ENCODE data around the gene ITPR1.
A peak's percentile ranks its signal among the peaks of the same experiment; 100 is the strongest.

The ITPR1 gene

DNA sequence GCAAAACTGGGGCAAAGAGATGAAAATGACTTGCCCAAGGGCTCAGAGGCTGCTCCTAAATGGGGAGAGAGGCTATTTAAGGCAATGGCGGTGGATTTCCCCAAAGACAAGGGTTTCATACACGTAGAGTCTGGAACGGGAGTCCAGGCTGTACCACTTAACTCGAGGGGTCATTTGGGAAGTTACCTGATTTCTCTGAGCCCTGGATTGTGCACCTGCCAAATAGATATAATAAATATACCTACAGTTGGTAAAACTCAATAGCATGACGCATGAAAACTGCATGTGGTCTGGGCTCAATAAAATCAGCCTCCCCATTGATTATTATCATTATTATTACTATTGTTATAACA, 1.3 kb upstream of the ITPR1 start:
- no peak for DNase-seq (ENCODE audit: low spot score)

DNA sequence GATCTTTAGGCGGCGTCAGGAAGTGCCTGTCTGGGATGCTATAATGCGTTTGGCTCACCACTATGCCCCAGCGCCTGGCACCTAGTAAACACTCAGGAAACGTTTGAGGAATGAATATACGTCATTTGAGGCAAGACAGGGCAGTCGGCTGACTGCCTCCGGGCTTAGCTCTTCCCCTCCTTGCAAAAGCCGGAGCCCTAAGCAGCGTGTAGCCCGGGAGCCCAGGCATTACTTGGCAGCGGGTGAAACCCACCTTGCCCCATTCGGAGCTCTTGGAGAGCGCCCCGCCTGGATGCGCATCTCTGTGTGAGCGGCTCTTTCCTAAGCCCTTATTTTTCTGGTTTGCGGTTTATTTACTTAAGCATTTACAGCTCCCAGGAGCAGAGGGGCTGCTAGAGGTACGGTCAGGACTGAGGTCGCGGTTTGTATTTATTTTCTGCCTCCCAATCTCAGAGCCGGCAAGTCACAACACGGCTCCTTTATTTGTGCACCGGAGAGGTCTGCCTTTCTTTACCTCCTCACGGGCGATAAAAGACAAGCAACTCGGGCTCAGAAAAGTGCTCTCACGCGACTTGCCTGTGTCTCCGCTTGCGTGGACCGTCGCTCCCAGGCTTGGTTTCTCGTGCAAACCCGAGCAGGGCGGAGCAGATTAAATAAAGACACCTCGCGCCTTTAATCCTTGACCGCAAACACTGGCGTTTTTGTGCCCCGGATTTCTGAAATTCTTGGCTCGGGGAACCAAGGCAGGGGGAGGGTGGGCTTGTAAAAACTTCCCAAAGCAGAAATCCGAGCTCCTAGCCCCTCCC, 737 bp upstream of the ITPR1 start:
- peak; percentile 32 for DNase-seq (ENCODE audit: low spot score)

DNA sequence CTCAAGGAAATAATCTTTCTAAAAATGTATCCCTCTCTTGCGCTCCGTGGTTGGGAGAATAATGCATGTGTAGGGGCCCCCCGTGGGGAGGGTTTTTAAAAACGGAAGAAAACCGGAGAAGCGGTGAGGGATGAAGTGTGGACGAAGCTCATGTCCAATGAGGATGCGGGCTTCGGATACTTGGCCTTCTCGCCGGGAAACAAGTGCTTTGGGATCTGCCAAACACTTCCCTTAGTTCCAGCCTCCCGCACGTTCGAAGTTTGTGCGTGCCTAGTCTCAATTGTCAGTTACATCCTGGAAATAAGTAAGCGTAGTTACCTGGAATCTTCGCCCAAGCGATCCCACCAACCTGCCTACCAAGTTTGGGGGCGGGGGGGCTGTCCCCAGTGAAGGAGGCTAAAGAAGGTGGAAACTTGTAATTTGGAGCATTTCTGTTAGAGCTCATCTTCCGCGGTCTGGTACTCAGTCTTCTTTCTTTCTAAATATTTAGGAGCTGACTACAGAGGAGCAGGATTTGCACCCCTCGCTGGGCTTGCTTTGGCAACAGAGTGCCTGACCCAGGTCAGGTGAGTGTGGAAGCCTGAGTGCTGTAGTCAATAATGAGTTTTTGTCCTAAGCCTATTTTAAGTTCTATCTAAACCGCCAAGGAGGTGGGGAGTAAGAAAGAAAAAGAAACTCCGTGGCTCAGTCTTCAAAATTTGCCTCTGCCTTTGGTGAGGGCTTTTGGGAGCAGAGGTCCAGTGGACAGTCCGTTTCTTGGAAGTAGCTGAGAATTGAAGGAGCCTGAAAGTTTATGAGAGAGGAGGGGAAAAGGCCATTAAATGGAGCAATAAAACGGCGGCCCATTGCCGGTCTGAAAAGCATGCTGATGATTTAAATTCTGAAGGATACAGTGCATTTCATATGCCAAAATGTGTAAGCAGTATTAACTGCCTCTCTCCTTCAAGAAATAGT, 1.1 kb downstream of the ITPR1 start:
- no peak for DNase-seq (ENCODE audit: low spot score)

DNA sequence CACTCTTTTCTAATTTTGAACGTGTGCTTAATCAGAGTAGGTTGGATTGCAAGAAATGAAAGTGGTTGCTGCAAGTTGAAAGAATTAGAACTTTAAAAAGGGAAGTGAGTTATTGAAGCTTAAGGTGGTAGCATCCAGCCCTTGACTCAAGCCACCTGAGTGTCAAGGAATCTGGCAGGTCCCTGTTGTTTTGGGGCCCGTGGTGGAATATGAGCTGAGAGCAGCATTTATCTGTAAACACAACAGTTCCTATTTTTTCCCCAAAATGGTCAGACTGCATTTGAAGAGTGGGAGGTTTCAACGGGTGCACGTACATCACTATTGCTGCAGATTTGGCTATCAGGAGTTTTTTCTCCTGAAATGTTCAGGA, 1.7 kb downstream of the ITPR1 start:
- peak; percentile 43 for DNase-seq (ENCODE audit: low spot score)

DNA sequence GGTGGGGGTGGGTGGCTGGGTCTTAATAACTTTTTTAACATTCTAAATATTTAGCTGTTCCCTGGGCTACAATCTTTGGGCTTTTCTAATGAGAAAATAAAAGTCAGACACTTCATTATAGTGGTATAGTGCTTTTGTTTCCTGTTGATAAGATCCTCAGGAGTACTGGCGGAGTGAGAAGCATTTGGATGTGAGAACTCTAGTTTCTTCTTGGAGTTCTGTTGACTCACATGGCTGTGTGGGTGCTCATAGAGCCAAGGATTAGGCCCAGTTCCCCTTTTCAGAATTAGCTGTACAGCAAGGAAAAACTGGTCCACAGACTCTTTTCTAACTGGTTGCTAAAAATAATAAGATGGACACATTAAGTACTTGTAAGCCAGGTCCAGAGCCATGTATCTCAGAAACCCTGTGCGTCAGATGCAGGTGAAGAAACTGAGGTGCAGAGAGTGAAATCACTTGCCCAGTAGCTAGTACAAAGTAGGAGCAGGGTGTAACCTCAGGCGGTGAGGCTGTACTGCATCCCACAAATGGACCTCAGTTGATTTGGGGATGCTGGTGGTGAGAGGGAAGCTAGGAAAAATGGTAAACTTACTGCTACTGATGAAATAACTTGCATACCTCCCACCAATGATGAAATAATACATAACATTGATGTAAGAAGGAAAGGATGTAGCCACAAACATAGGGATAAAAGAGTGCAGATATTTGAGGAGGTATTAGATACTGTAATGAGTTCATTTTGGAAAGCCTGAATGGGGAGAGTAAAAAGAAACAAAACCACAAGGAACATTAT, 2.3 kb downstream of the ITPR1 start:
- no peak for DNase-seq (ENCODE audit: low spot score)

DNA sequence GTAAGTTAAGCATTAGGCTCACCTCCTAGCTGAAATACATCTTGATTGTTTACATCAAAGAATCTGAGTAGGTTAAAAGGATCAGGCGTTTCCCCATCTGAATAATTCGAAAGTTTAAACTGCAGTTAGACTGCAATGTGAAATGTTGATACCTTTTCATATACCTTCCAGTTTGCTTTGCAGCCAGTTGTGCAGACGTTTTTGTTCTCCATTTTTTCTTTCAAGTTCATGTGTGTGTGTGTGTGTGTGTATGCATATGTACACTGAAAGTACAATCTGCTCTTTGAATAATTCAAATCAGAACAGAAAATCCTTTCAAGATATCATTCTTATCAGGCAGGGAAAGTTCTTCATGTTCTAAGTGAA, 2.9 kb downstream of the ITPR1 start:
- DNase-seq (ENCODE audit: low spot score), result no peak

DNA sequence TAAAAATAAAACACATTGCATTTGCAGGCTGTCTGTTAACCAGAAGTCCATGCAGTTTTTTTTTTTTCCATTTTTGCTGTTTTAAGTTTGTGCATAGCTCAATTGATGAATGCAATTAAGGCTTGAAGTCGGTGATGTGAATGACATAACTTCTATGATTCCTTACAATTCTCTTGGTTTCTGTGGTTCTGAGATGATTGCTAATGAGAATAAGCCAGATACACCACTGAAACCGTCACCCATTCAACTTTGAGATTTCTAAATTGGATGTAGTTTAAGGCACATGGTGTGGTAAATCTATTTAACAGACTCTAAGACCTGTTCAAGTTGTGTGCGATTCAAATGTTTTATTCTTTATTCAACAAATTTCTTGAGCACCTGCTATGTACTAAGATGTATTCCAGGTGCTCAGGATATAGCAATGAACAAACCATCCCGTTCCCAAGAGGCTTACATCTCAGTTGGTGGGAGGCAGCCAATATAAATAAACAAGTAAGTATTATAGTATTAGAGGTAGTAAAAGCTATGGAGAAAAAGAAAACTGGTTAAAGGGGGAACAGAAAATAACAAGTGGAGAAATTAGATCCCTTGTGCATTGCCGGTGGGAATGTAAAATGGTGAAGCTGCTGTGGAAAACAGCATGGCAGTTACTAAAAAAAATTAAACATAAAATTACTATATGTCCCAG, 4.0 kb downstream of the ITPR1 start:
- DNase-seq (ENCODE audit: low spot score), result no peak

DNA sequence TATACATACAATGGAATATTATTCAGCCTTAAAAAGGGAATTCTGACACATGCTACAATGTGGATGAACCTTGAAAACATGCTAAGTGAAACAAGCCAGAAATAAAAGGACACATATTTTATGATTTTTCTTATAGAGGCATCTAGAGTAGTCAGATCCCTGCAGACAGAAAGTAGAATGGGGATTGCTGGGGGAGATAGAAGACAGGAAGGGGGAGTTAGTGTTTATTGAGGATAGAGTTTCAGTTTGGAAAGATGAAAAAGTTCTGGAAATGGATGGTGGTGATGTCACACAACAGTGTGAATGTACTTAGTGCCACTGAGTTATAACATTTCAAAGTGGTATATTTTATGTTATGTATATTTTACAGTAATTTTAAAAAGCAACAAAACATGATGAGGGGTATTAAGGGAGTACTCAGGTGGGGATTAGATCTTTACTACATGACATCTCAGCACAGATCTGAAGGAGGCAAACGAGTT, 4.7 kb downstream of the ITPR1 start:
- no peak for DNase-seq (ENCODE audit: low spot score)

DNA sequence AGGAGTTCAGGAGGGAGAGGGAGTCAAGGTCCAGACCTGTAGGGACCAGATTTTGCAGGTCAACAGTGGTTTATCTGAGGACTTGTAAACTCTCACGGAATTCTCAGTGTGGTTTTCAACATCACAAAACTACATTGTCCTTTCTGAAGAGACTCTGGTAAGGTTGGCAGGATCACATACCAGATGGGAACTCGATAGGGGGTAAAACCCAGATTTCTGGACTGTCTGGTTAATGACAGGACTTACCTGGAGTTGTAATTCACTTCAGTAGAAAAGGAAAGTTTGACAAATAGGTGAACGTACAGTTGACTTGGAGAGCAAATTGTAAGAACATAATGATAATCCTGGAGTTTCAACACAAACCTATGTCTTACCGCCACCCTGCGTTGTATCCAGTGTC, 5.3 kb downstream of the ITPR1 start:
- no peak for DNase-seq (ENCODE audit: low spot score)

DNA sequence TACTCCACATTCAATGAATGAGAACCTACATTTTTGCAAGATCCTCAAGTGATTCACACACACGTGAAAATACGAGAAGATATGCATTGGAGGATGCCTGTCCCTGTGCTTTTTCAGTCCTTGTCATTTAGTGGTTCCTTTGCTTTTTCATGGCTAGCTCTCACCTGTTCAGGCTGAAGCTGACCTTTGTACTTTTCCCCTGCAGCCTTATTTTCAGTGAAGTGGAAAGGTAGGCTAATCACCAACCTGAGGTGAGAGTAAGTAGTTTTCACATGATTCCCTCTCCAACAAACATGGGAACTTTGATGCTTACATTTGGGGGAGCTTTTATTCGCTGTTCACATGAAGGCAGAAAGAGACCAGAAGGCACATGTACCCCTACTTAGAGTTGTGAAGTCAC, 8.3 kb downstream of the ITPR1 start:
- DNase-seq (ENCODE audit: low spot score), result no peak

DNA sequence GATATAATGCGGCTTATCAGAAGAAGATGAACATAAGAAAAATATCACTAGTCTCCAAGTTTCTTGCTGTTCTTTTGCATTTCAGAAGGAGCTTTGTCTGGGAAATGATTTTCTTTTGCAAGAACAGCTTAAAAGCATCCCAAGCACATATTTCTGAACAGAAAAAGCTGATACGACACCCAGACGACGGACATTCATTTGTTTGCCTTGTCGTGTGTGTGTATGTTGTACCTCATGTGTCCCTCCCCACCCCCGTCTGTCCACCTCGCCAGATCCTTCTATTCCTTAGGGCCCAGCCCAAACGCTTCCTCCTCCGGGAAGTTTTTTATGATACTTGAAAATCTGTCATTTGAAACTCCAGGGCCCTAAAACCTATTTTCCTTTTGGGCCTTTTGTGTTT, 8.8 kb downstream of the ITPR1 start:
- no peak for DNase-seq (ENCODE audit: low spot score)

DNA sequence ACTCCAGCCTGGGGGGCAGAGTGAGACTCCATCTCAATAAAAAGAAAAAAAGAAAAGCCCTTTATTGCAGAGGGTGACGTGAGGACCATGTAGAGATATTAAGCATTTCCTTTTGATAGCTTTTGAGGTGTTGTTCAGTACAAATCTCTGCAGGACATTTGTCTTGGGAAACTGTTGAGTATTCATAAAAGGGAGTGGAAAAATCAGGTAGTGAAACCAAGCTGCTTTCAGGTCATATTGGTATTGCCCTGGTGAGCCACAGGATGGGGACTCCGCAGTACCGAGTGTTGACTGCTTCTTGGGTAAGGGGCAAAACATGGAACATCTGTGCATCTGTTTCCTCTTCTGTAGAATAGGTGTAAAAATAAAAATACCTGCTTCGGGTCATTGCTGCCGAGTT, 9.9 kb downstream of the ITPR1 start:
- peak; percentile 72 for DNase-seq (ENCODE audit: low spot score)

DNA sequence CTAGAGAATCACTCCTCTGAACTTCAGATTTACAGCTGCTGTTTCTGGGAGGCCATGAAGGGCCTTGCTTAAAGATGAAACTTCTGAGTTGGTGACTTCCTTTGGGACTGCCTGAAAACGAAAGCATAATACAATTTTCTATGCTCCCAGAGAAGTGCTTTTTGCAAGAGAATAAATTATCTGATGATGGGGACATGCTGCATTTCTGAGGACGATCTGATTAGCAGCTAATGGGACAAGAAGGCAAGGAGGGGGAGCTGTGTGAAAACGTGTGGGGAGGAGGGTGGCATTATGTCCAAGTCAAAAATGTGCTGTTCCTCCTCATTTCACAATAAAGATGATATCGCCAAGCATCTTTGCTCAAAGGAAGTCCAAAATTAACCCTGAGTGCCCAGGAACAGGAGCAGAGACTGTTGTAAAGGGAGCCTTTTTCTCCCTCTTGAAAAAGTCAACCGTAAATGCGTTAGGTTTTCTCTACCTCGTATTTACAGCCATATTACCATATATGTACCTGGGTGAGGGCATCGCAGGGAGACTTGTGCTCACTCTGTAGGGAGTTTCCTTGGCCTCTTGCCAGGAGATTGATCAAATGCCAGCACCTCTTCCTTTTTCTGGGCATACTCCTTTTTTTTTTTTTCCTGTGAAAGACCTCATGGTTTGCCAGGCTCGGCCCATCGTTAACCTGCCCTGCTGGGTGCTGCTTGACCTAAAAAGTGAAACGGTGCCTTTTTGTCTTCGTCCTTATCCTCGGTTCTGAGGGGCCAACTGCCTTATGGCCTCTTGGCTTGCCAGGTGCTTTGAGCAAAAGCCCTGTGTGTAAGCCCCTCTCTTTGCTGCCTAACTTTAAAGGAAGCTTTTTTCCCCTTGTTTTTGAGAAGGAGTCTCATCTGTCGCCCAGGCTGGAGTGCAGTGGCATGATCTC, 11.5 kb downstream of the ITPR1 start:
- DNase-seq (ENCODE audit: low spot score), result no peak

DNA sequence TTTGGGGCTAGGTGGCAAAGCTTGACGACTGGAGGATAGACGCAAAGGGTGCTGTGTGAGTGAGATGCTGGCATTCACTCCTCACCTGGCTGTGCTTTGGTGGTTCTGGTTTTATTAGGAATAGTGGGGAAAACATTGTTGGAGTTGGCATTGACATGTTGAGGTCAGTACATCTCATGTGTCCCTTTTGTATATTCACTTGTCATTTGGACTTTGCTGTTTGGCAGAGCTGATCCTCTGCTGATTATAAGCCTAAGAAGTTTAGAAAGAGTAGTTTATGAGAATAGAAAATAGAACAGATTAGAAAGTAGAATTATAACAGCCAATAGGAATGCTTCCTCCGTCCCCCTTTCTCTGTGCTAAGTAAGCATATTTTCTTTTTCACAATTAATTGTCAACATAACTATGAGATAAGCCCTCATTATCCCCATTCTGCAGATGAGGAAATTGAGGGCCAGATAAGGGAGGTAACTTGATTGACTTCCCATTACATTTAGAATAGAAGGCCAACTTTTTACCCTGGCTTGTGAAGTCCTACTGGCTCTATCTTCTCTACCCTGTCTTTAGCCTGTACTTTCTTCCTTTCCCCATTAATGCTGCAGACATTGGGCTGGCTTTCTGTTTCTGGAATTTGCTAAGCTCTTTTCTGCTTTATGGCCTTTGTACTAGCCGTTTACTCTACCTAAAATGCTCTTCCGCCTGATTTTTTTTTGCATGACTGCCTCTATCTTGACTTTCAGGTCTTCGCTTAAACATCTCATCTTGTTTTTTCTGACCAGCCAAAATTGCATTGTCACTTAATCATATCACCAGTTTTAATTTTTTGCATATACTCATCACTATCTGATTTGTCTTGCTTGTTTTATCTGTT, 12.8 kb downstream of the ITPR1 start:
- DNase-seq (ENCODE audit: low spot score), result no peak

DNA sequence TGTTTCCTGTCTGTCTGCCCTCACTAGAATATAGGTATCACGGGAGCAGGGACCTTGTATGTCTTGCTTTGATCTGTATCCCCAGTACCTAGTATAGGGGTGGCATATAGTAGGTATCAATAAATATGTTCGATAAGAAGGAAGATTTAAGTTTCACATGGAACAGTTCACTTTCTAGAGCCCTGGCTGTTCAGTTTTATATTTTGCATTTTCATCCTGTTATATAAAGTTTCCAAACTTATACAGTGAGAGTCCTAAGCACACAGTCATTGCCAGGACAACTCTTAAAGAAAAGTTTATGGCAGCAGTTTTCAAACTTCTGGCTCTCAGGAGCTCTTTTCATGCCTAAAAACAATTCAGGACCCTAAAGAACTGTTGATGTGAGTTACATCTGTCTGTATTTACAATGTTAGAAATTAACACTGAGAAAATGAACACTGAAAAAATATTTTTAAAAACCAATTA, 13.4 kb downstream of the ITPR1 start:
- DNase-seq (ENCODE audit: low spot score), result no peak

DNA sequence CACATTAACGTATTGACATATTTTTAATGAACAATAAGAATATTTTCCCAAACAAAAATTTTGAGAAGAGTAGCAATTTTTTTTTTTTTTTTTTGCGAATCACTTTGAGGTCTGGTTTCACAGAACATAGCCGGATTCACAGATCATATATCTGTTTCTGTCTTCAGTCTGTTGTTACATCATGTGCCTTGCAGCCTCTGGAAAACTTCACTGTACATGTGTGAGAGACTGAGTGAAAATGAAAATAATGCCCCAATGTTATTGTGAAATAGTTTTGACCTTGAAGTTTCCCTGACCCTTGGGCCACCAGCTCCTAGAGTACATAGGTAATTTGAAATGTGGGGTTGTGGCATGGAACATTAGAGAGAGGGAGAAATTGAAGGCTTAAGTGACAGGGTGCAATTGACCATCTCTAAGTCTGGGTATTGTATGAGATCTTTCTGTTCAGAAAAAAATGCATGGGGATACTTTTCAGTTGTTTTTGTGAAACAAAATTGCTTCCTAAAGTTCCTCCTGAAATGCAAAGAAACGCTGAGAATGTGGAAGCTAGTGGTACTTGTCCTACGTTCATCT, 14.0 kb downstream of the ITPR1 start:
- no peak for DNase-seq (ENCODE audit: low spot score)

DNA sequence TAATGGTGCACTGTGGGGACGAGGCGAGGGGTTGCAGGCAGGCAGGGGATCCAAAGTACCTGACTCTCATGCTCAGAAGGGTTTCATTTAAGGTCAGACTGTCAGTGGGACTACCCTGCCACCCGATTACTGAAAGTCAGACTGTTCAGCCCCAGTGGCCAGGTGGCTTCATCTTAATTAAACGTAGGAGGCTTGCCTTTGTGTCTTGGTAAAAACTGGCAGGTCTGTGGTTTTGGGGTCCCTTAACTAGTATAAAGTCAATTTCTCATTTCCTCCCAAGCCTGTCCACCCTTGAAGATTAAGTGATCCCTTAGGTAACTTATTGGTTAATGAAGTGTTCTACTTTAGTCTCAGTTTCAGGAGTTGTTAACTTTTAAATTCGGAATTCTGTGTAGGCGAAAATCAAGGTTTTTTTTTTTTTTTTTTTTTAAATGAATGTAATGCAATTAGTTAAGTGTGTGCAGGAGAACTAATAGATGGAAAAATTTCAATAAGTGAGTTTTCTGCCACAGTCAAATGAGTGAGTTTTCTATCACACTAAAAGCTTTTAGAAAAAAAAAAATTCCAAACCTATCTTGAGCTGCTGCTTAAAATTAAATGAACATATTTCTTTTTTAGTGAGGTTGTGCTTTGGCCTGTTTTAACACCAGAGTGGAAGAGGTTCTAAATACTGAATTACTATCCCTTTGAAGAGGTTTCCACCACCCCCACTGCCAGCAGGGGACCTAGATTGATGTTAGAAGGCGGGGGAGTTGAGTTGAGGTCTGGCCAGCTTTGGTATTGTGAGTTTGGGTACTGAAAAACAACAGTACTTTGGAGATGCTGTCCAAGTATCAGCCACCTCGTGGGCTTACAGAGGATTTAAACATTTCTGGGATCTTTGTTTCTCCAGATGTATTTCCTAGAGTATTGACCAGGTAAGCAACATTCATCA, 15.2 kb downstream of the ITPR1 start:
- no peak for DNase-seq (ENCODE audit: low spot score)

DNA sequence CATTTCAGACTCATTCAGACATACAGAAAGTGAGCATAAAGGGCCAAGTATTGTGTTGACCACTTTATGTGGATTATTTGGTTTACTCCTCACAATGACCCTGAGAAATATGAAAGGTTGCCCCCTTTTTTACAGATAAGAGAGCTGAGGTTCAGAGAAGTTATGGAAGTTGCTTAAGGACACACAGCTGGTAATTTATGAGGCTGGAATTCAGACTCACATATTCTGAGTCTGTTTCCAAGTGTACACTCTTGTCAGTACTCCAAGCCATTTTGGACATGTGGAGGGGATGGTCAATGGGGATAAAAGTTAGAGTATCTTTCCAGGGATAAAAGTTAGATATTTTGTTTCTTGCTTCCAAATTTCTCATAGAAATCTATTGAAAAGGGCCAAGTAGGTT, 15.9 kb downstream of the ITPR1 start:
- DNase-seq (ENCODE audit: low spot score), result no peak
